ENCODE results near the gene ACSF3. TPM values are rescaled to one million over a fixed set of nuclear protein-coding genes. Genes with fewer than 3 reads are reported as not detected.

ACSF3 gene
- total RNA-seq, 2 experiments from 2014 or later: 112 to 143 TPM

DNA sequence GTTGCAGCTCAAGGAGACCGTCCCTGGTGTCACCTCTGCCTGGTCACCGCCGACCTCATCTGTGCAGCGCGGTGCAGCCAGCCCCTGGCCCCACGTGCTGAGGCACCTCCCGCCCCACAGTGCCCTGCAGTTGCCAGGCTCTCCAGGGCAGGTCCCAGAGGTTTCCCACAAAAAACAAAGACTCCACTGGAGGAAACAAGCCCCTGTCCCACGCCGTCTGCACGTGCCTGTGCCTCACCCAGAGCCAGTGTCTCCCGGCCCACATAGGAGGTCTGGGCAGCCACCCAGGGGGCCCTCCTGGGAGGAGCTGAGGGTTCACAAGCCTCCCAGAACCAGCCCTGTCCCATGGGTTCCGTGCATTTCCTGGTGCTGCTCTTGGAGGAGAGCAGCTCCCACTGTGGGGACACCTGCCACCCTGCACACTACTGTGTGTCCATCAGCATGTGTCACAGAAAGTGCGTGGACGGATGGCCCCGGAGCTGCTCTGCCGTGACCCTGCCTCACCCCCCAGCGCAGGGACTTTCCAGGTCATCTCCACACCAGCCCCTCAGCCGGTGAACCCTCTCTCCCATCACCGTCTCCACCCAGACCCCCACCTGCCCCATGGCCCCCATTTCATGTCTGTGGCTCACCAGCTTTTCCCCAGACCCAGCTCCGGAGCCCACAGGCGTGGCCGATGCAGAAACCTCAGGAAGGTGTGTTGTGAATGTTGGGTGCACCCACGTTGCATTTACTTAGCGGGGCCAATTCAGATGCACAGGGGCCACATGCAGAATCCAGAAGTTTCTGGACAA lies 60.9 kb downstream of the ACSF3 start:
- no peak overlapping the region for H3K4me2 ChIP-seq (ENCODE audit: low read length)
- no peak for TF ChIP-seq EZH2phosphoT487 (IDR thresholded peaks at IDR 0.05; ENCODE audit: borderline replicate concordance, low read depth, low read length)
- TF ChIP-seq, protein P1, sequence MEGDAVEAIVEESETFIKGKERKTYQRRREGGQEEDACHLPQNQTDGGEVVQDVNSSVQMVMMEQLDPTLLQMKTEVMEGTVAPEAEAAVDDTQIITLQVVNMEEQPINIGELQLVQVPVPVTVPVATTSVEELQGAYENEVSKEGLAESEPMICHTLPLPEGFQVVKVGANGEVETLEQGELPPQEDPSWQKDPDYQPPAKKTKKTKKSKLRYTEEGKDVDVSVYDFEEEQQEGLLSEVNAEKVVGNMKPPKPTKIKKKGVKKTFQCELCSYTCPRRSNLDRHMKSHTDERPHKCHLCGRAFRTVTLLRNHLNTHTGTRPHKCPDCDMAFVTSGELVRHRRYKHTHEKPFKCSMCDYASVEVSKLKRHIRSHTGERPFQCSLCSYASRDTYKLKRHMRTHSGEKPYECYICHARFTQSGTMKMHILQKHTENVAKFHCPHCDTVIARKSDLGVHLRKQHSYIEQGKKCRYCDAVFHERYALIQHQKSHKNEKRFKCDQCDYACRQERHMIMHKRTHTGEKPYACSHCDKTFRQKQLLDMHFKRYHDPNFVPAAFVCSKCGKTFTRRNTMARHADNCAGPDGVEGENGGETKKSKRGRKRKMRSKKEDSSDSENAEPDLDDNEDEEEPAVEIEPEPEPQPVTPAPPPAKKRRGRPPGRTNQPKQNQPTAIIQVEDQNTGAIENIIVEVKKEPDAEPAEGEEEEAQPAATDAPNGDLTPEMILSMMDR (conservative IDR thresholded peaks at IDR 0.05; ENCODE audit: low read length): no peak
- no peaks in the 10 kb centered on the region for H4K20me1 ChIP-seq (ENCODE audit: insufficient read depth, low read length)
- H3K4me1 ChIP-seq (ENCODE audit: insufficient read depth, low read length, poor library complexity, severe bottlenecking): peaks cover 21% of the 10 kb centered on the region
- DNase-seq (ENCODE audit: low spot score): peak; percentile 20
- H3K79me2 ChIP-seq (ENCODE audit: insufficient read depth, low read depth, low read length): no peaks in the 10 kb centered on the region
- peaks cover 33% of the 10 kb centered on the region for H3K36me3 ChIP-seq (ENCODE audit: insufficient read depth, low read length)
- POLR2A ChIA-PET: interaction anchor here (1.0 kb wide), 1 partner anchor 302 kb away, joined by 3 read pairs; no protein-coding TSS in a partner anchor
- H3K9me3 ChIP-seq (ENCODE audit: low read length): peaks cover 8% of the 10 kb centered on the region; the same call in 1 of the 2 replicates
- CTCF ChIA-PET (ENCODE audit: unreplicated experiment): no interaction called here
- intact Hi-C loops (cut with micrococcal nuclease; ENCODE audit: unreplicated experiment): no loop called here
- BruUV-seq (replicated peaks): no TSS peak
- no peaks in the 10 kb centered on the region for H3K9me2 ChIP-seq (ENCODE audit: insufficient read depth, low read length)
- H3K27ac ChIP-seq (ENCODE audit: low read depth, low read length, poor library complexity, severe bottlenecking): no peak overlapping the region
- no peak overlapping the region for H3K4me3 ChIP-seq (ENCODE audit: low read depth, low read length, poor library complexity, severe bottlenecking)
- no peak overlapping the region for H2AFZ ChIP-seq (ENCODE audit: low read length)

DNA sequence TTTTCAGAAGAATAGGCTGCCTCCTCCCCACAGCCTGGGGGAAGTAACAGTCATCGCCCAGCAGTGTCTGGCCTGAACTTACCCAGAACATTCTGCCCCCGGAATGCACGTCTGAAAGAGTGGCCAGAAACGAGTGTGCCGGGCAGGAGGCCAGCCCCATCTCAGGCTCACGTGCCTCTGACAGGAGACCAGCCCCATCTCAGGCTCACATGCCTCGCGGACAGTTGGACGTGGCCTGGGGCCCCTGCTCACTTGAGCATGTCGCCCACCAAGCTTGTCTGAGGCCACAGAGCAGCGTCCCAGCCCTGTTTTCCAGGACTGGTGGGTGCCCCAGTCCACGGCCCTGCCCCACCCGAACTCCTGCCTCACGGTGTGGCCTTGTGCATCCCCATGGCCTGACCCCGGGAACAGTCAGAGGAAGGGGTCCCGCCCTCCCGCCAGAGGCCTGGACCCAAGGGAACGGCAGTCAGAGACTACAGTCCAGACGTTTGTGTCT lies 61.6 kb downstream of the ACSF3 start:
- no peak for DNase-seq (ENCODE audit: low spot score)
- POLR2A ChIA-PET: interaction anchor here (1.0 kb wide), 1 partner anchor 303 kb away, joined by 3 read pairs; no protein-coding TSS in a partner anchor
- no peaks in the 10 kb centered on the region for H3K79me2 ChIP-seq (ENCODE audit: insufficient read depth, low read depth, low read length)
- no peak overlapping the region for H3K4me3 ChIP-seq (ENCODE audit: low read depth, low read length, poor library complexity, severe bottlenecking)
- intact Hi-C loops (cut with micrococcal nuclease; ENCODE audit: unreplicated experiment): no loop called here
- CTCF ChIA-PET (ENCODE audit: unreplicated experiment): no interaction called here
- H3K4me1 ChIP-seq (ENCODE audit: insufficient read depth, low read length, poor library complexity, severe bottlenecking): peaks cover 21% of the 10 kb centered on the region
- no TSS peak for BruUV-seq (replicated peaks)
- no peaks in the 10 kb centered on the region for H3K9me2 ChIP-seq (ENCODE audit: insufficient read depth, low read length)
- no peak overlapping the region for H3K27ac ChIP-seq (ENCODE audit: low read depth, low read length, poor library complexity, severe bottlenecking)
- 0 out of 2 replicates have a peak, but pooled peaks cover 5% of the 10 kb centered on the region for H3K9me3 ChIP-seq (ENCODE audit: low read length)
- no peak for TF ChIP-seq EZH2phosphoT487 (IDR thresholded peaks at IDR 0.05; ENCODE audit: borderline replicate concordance, low read depth, low read length)
- TF ChIP-seq, protein P1 (conservative IDR thresholded peaks at IDR 0.05; ENCODE audit: low read length): no peak
- H3K36me3 ChIP-seq (ENCODE audit: insufficient read depth, low read length): peaks cover 26% of the 10 kb centered on the region
- H4K20me1 ChIP-seq (ENCODE audit: insufficient read depth, low read length): no peaks in the 10 kb centered on the region
- no peak overlapping the region for H3K4me2 ChIP-seq (ENCODE audit: low read length)
- H2AFZ ChIP-seq (ENCODE audit: low read length): no peak overlapping the region
